B cell (primary cell): ENCODE results near the gene HMGB4. TPM values are rescaled to one million over a fixed set of nuclear protein-coding genes. Genes with fewer than 3 reads are reported as not detected.

ENCODE experiments used
- ATAC-seq: fragments of 200-7000 bp; cut with Tn5 transposase; one replicate; pipeline ENCODE4 v1.10.0; 2021; ENCODE audit warnings: low read depth, mild to moderate bottlenecking, moderate number of reproducible peaks, moderate library complexity
- CTCF ChIA-PET: fragments of 350-600 bp; sonication (Branson Sonifier 250); formaldehyde crosslinking; loops from one replicate; lab custom pipeline; 2021; ENCODE audit warnings: antibody characterized with exemption, inconsistent platforms; lab: Charles Lee
- POLR2A ChIA-PET: fragments of 350-600 bp; sonication (Branson Sonifier 250); formaldehyde crosslinking; loops from one replicate; lab custom pipeline; 2021; ENCODE audit warnings: antibody characterized with exemption; lab: Charles Lee
- DNase-seq: peaks from one replicate; pipeline ENCODE4 v3.0.0; 2013
- H2AFZ ChIP-seq: 2 replicates; pipeline ENCODE4 v1.6.1; 2012; ENCODE audit warnings: mild to moderate bottlenecking, low read depth, low read length; ENCODE audit not compliant: insufficient read depth, poor library complexity, severe bottlenecking
- H3K27ac ChIP-seq, 2 donors: 1 replicate in 1 of 2; 2 replicates in 1 of 2; pipeline ENCODE4 v1.5.1; 2012 to 2013; ENCODE audit warnings: low read length in 2 of 2, mild to moderate bottlenecking in 2 of 2, moderate library complexity in 1 of 2
- H3K27me3 ChIP-seq, 4 experiments: fragments of 200-600 bp in 1 of 4; sonication (generic) in 1 of 4; replicated peaks in 1 of 4; 1 replicate in 2 of 4; 2 replicates in 2 of 4; pipeline versions ENCODE4 v1.6.1 to v1.7.0; 2013 to 2016; ENCODE audit warnings: low read length in 3 of 4, mild to moderate bottlenecking in 2 of 4, mixed read lengths in 1 of 4, moderate library complexity in 1 of 4; ENCODE audit not compliant: insufficient read depth in 4 of 4, control insufficient read depth in 3 of 4; ENCODE audit errors: control extremely low read depth in 1 of 4
- H3K36me3 ChIP-seq, 2 experiments: replicated peaks in 1 of 2; 1 replicate in 1 of 2; 2 replicates in 1 of 2; pipeline versions ENCODE4 v1.6.1 to v1.7.1; 2013; ENCODE audit warnings: low read length in 1 of 2; ENCODE audit not compliant: insufficient read depth in 2 of 2, control insufficient read depth in 1 of 2; ENCODE audit errors: control extremely low read depth in 1 of 2, extremely low read depth in 1 of 2
- H3K4me1 ChIP-seq, 2 donors: fragments of 200-600 bp in 1 of 2; sonication (generic) in 1 of 2; 1 replicate in 1 of 2; 2 replicates in 1 of 2; pipeline versions ENCODE4 v1.5.1 to v1.6.1; 2013 to 2017; ENCODE audit warnings: low read length in 2 of 2; ENCODE audit not compliant: control insufficient read depth in 2 of 2, insufficient read depth in 2 of 2
- H3K4me2 ChIP-seq: replicated peaks from 2 replicates; pipeline ENCODE3; 2012; ENCODE audit warnings: mild to moderate bottlenecking, low read depth, low read length; ENCODE audit not compliant: poor library complexity, severe bottlenecking
- H3K4me3 ChIP-seq, 5 experiments: fragments of 200-600 bp in 1 of 5; sonication (generic) in 1 of 5; 1 replicate in 3 of 5; 2 replicates in 2 of 5; pipeline versions ENCODE4 v1.5.1 to v1.7.0; 2011 to 2016; ENCODE audit warnings: low read length in 4 of 5, mild to moderate bottlenecking in 4 of 5, low read depth in 2 of 5, control low read depth in 1 of 5, moderate library complexity in 1 of 5; ENCODE audit not compliant: insufficient read depth in 1 of 5; ENCODE audit errors: control extremely low read depth in 1 of 5, extremely low read depth in 1 of 5
- H3K79me2 ChIP-seq: fragments of 200-600 bp; sonication (generic); one replicate; pipeline ENCODE4 v1.6.0; 2016; ENCODE audit warnings: low read length; ENCODE audit not compliant: control insufficient read depth, insufficient read depth
- H3K9ac ChIP-seq: fragments of 200-600 bp; sonication (generic); 2 replicates; pipeline ENCODE4 v1.6.1; 2017; ENCODE audit warnings: mild to moderate bottlenecking, low read length, moderate library complexity
- H3K9me3 ChIP-seq, 3 donors: one replicate each; pipeline versions ENCODE4 v1.6.1 to v1.7.1; 2013; ENCODE audit warnings: low read length in 2 of 3; ENCODE audit not compliant: control insufficient read depth in 2 of 3, insufficient read depth in 1 of 3; ENCODE audit errors: control extremely low read depth in 1 of 3
- H4K20me1 ChIP-seq: 2 replicates; pipeline ENCODE4 v1.6.0; 2012; ENCODE audit warnings: mild to moderate bottlenecking, low read length; ENCODE audit not compliant: insufficient read depth, control insufficient read depth, poor library complexity, severe bottlenecking
- H3K27ac Mint-ChIP-seq: one replicate; pipeline ENCODE4 v1.8.0; 2021; ENCODE audit warnings: mixed read lengths
- H3K27me3 Mint-ChIP-seq: one replicate; pipeline ENCODE4 v1.8.0; 2021; ENCODE audit warnings: mixed read lengths
- H3K4me1 Mint-ChIP-seq: one replicate; pipeline ENCODE4 v1.8.0; 2021; ENCODE audit warnings: mixed read lengths
- H3K4me3 Mint-ChIP-seq: one replicate; pipeline ENCODE4 v1.8.0; 2021; ENCODE audit warnings: mixed read lengths
- H3K9me3 Mint-ChIP-seq: one replicate; pipeline ENCODE4 v1.8.0; 2022; ENCODE audit warnings: mixed read lengths; ENCODE audit not compliant: insufficient read depth
- EZH2 ChIP-seq: IDR thresholded peaks from 2 replicates; pipeline ENCODE4 v1.6.1; 2012; ENCODE audit warnings: borderline replicate concordance, low read depth, mild to moderate bottlenecking, moderate library complexity, low read length; ENCODE audit not compliant: insufficient read depth, poor library complexity, severe bottlenecking
- WGBS: methylation state at CpG from one replicate; pipeline ENCODE4 v1.1.5; 2013; ENCODE audit warnings: missing lambda C conversion rate; ENCODE audit not compliant: insufficient coverage; 5-methylcytosine and 5-hydroxymethylcytosine counted together
- intact Hi-C: fragments of 100-400 bp; cut with micrococcal nuclease; formaldehyde crosslinking; loops from one replicate; pipeline ENCODE4 v1.10.0; 2022
- polyA plus RNA-seq: library from polyadenylated mRNA; depleted of rRNA; stranded (reverse); fragments of >200 nt; gene quantifications from 2 replicates; pipeline ENCODE4 v1.2.3, GENCODE V29; 2012
- total RNA-seq, 2 donors: library from RNA; stranded (reverse); fragments of 120-200 nt in 1 of 2; gene quantifications; 1 replicate in 1 of 2; 2 replicates in 1 of 2; pipeline versions ENCODE4 v1.2.3 to v1.2.4, GENCODE V29; 2013 to 2022
- TF ChIP-seq, protein P1 (sequence below): fragments of 200-600 bp; IDR thresholded peaks from one replicate; pipeline ENCODE4 v1.8.0; 2022; ENCODE audit warnings: antibody characterized with exemption, mild to moderate bottlenecking

Gene HMGB4
- total and polyA plus RNA-seq, 2 donors (not counting 1 experiment from before 2014, with no cell fraction given) = not detected

DNA sequence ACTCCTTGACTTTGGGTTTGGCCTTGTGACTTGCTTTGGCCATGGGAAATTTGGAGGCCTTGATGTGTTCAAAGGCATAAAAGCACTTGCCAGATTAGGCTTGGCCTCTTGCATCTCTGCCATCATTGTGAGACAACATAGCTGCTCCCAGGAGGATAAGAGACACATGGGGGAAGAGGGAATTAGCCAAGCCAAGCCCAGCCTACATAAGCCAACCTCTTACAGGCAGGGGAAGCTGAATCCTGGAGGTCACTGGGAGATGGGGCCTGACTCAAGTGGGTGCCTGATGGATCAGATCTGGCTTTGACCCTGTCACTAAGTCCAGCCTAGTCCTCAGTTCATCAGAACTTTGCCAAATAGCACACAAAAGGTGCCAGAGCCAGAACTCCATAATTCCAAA is 37.6 kb upstream of the HMGB4 start:
- H2AFZ ChIP-seq = no peak overlapping the region
- H3K27me3 ChIP-seq = no peaks in the 10 kb centered on the region
- DNase-seq (no peak), ATAC-seq (no peak)
- H3K27ac ChIP-seq = no peak overlapping the region
- H3K79me2 ChIP-seq = no peaks in the 10 kb centered on the region
- H3K4me3 Mint-ChIP-seq = no peak overlapping the region
- H3K9me3 ChIP-seq = peaks cover 0 to 8% (median 0%) of the 10 kb centered on the region in 3 donors
- ChIA-PET POLR2A (no interaction called here), CTCF (no interaction called here)
- H3K4me2 ChIP-seq = no peak overlapping the region
- H3K4me3 ChIP-seq = no peak overlapping the region
- no peaks in the 10 kb centered on the region for H3K4me1 ChIP-seq
- no peaks in the 10 kb centered on the region for H3K36me3 ChIP-seq
- H4K20me1 ChIP-seq = no peaks in the 10 kb centered on the region
- H3K9me3 Mint-ChIP-seq = peaks cover 5% of the 10 kb centered on the region
- no peaks in the 10 kb centered on the region for H3K4me1 Mint-ChIP-seq
- intact Hi-C loops = no loop called here
- no peak overlapping the region for H3K9ac ChIP-seq
- H3K27ac Mint-ChIP-seq = no peak overlapping the region
- H3K27me3 Mint-ChIP-seq = peaks cover 13% of the 10 kb centered on the region
- TF ChIP-seq, protein P1, sequence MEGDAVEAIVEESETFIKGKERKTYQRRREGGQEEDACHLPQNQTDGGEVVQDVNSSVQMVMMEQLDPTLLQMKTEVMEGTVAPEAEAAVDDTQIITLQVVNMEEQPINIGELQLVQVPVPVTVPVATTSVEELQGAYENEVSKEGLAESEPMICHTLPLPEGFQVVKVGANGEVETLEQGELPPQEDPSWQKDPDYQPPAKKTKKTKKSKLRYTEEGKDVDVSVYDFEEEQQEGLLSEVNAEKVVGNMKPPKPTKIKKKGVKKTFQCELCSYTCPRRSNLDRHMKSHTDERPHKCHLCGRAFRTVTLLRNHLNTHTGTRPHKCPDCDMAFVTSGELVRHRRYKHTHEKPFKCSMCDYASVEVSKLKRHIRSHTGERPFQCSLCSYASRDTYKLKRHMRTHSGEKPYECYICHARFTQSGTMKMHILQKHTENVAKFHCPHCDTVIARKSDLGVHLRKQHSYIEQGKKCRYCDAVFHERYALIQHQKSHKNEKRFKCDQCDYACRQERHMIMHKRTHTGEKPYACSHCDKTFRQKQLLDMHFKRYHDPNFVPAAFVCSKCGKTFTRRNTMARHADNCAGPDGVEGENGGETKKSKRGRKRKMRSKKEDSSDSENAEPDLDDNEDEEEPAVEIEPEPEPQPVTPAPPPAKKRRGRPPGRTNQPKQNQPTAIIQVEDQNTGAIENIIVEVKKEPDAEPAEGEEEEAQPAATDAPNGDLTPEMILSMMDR = no peak
- no peak for TF ChIP-seq EZH2

DNA sequence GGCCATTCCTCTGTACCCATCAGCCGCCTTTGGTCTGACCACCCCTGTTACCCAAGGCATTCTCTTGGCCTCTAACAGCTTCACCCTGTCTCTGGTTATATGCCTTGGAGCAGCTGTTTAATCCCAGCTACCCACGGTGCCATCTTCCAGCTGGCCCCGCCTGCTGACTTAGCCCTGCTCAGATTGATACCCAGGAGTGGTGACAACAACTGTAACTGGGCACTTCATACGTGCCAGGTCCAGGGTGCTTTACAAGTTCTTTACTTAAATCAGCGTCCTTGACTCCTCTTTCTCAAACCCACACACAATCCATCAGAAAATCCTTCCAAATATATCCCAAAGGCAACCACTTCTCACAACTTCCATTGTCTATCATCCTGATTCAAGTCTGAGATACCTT is 37.2 kb upstream of the HMGB4 start:
- Histone ChIP-seq H3K79me2 (no peaks in the 10 kb centered on the region), H3K4me1 (no peaks in the 10 kb centered on the region), H3K9me3 (peaks cover 0 to 8% (median 0%) of the 10 kb centered on the region in 3 donors), H3K27ac (no peak overlapping the region), H3K27me3 (no peaks in the 10 kb centered on the region), H3K4me2 (no peak overlapping the region), H4K20me1 (no peaks in the 10 kb centered on the region), H2AFZ (no peak overlapping the region), H3K9ac (no peak overlapping the region), H3K4me3 (no peak overlapping the region), H3K36me3 (no peaks in the 10 kb centered on the region)
- Mint-ChIP-seq H3K4me1 (no peaks in the 10 kb centered on the region), H3K27ac (no peak overlapping the region), H3K27me3 (peaks cover 13% of the 10 kb centered on the region), H3K4me3 (no peak overlapping the region), H3K9me3 (peaks cover 5% of the 10 kb centered on the region)
- ChIA-PET POLR2A (no interaction called here), CTCF (no interaction called here)
- intact Hi-C loops = no loop called here
- ATAC-seq (no peak), DNase-seq (no peak)
- 91% methylated on average over 5 of the region's 5 CpGs for WGBS
- no peak for TF ChIP-seq EZH2
- TF ChIP-seq, protein P1 = no peak
